HEK293T (cell line): ENCODE measurements around the gene CHST15.

ENCODE experiments used
- CTCF ChIA-PET: fragments of 350-600 bp; formaldehyde crosslinking; extraction: SDS; loops from one replicate; lab custom pipeline; 2021; ENCODE audit warnings: antibody characterized with exemption, inconsistent platforms; lab: Yijun Ruan, JAX
- POLR2A ChIA-PET: fragments of 350-600 bp; formaldehyde crosslinking; extraction: SDS; loops from one replicate; lab custom pipeline; 2020; ENCODE audit warnings: antibody characterized with exemption, inconsistent platforms; lab: Yijun Ruan, JAX
- DNase-seq: peaks from one replicate; pipeline ENCODE4 v3.0.0; 2012; ENCODE audit warnings: mixed read lengths; ENCODE audit errors: extremely low spot score
- ARNT ChIP-seq: fragments of 450-650 bp; IDR thresholded peaks from 2 replicates; pipeline ENCODE4 v1.6.1; 2017; ENCODE audit warnings: mild to moderate bottlenecking
- BHLHE40 ChIP-seq: fragments of 450-650 bp; IDR thresholded peaks from 2 replicates; pipeline ENCODE4 v1.6.1; 2016; ENCODE audit warnings: mild to moderate bottlenecking, moderate library complexity, borderline replicate concordance
- CTBP1 ChIP-seq: fragments of 450-650 bp; IDR thresholded peaks from 2 replicates; pipeline ENCODE4 v1.6.1; 2016; ENCODE audit warnings: borderline replicate concordance
- ELF4 ChIP-seq: fragments of 450-650 bp; IDR thresholded peaks from 2 replicates; pipeline ENCODE4 v1.6.1; 2017; ENCODE audit warnings: antibody characterized with exemption
- FOXA1 ChIP-seq: fragments of 450-650 bp; IDR thresholded peaks from 2 replicates; pipeline ENCODE4 v1.6.1; 2016; ENCODE audit warnings: mild to moderate bottlenecking
- FOXK2 ChIP-seq: fragments of 450-650 bp; IDR thresholded peaks from 2 replicates; pipeline ENCODE4 v1.6.1; 2016; ENCODE audit warnings: mild to moderate bottlenecking
- FOXM1 ChIP-seq: fragments of 450-650 bp; IDR thresholded peaks from 2 replicates; pipeline ENCODE4 v1.6.1; 2017; ENCODE audit warnings: mild to moderate bottlenecking, borderline replicate concordance
- HDGF ChIP-seq: fragments of 450-650 bp; IDR thresholded peaks from 2 replicates; pipeline ENCODE4 v1.6.1; 2017; ENCODE audit warnings: antibody characterized with exemption, borderline replicate concordance
- L3MBTL2 ChIP-seq: fragments of 450-650 bp; conservative IDR thresholded peaks from 2 replicates; pipeline ENCODE4 v1.6.1; 2016; ENCODE audit warnings: mild to moderate bottlenecking
- LEF1 ChIP-seq: fragments of 450-650 bp; IDR thresholded peaks from 2 replicates; pipeline ENCODE4 v1.6.1; 2017; ENCODE audit warnings: mild to moderate bottlenecking, borderline replicate concordance
- NFRKB ChIP-seq: fragments of 450-650 bp; IDR thresholded peaks from 2 replicates; pipeline ENCODE4 v1.6.1; 2016; ENCODE audit warnings: mild to moderate bottlenecking, moderate library complexity
- PKNOX1 ChIP-seq: fragments of 450-650 bp; IDR thresholded peaks from 2 replicates; pipeline ENCODE4 v1.6.1; 2016
- SP1 ChIP-seq: fragments of 450-650 bp; IDR thresholded peaks from 2 replicates; pipeline ENCODE4 v1.6.1; 2017
- SUZ12 ChIP-seq: fragments of 450-650 bp; IDR thresholded peaks from 2 replicates; pipeline ENCODE4 v1.6.1; 2016; ENCODE audit warnings: mild to moderate bottlenecking
- TARDBP ChIP-seq: fragments of 450-650 bp; IDR thresholded peaks from 2 replicates; pipeline ENCODE4 v1.6.1; 2016
- ZNF384 ChIP-seq: fragments of 450-650 bp; IDR thresholded peaks from 2 replicates; pipeline ENCODE4 v1.6.1; 2016

Gene CHST15

DNA sequence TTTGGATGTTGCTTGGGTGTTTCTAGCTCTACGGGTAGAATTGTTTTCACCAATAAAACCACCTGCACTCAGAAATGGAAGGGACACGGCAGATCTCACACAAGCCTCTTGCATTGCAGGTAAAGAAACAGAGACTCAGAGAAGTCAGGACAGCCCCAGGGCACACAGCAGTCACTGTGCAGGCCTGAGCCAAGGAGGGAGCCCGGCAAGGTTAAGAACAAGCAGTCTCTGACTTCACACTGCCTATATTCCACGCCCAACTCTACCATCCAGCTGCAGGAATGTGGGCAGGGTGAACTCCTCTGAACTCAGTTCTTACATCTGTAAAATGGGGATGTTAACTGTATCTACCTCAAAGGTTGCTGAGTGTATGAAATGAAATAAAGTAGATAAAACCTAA is 15.4 kb downstream of the CHST15 start:
- ChIA-PET CTCF (no interaction called here), POLR2A (interaction anchor here (2.0 kb wide), 1 partner anchor 12 kb away, joined by 7 read pairs; no protein-coding TSS in a partner anchor)
- no peak for DNase-seq
- TF ChIP-seq SP1 = no peak
- no peak for TF ChIP-seq SUZ12
- TF ChIP-seq TARDBP = no peak
- no peak for TF ChIP-seq FOXM1
- TF ChIP-seq CTBP1 = no peak

DNA sequence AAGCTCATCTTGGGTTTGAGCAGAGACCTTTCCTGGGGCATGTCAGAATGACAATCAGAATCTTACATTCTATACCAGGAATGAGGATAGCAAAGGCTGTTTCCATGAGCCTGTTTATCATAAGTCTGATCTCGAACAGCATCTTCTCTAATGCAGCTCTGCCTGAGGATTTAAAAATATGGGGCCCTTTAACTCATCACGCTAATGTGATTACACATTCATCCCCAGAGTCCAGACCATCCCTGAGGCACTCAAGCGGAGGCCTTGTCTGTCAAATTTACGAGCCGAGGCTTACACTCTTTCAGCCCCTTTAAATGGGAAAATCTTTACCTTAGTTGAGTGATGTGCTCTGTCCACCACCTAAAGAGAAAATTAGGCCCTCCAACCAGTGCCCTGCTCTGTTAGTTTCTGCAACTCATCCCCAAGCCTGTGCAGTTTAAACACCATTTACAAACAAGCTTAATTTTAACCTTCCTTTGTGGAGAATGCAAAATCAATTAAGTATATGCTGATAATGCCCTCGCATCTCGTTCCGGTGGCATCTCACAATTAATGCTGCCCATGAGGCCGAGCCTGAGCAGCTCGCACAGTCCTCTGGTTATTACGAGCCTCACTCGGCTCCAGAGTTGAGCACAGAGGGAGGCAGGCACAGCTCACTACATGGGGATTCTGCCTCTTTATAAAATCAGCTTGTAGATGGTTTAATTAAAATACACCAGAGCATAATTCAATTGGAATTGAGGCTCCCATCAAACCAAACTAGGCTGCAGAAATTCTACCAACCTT is 16.0 kb downstream of the CHST15 start:
- CTCF ChIA-PET = interaction anchor here (0.6 to 0.7 kb wide), 2 partner anchors 25 to 48 kb away, joined by 3 read pairs; no protein-coding TSS in a partner anchor
- TF ChIP-seq ZNF384 = no peak
- TF ChIP-seq FOXK2 = no peak
- no peak for TF ChIP-seq SP1
- TF ChIP-seq ELF4 = no peak
- no peak for TF ChIP-seq HDGF
- no peak for TF ChIP-seq ARNT
- TF ChIP-seq PKNOX1 = peak; percentile 97
- no peak for TF ChIP-seq FOXM1
- TF ChIP-seq FOXA1 = no peak
- DNase-seq = peak; percentile 36
- POLR2A ChIA-PET = interaction anchor here (0.8 to 2.0 kb wide), 2 partner anchors 12 to 15 kb away, joined by 3 to 7 read pairs; no protein-coding TSS in a partner anchor

DNA sequence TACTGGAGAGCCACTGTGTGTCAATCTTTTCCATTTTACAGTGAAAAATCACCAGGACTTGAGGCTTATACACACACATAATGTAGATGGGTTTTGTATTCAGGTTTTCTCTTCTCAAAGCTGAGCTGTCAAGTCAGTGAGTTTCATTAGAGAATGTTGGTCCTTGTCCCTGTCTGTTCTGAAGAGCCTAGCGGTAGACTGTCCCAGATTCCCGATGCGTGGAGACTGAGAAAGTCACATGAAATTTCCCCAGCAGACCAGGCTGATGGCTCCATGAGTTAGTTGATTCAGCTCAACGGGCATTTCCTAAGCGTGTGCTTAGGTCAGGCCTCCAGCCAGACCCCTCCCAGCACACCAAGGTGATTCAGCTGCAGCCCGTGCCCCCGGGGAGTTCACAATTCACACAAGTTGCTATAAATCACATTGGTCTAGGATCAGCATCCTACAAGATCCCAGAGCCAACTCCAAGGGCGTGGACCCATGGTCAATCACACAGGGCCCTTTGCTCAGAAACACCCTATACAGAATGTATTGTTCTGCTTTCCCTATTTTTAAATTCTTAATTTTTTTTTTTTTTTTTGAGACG is 17.2 kb downstream of the CHST15 start:
- no peak for DNase-seq
- POLR2A ChIA-PET = interaction anchor here (2.0 kb wide), 1 partner anchor 14 kb away, joined by 7 read pairs; no protein-coding TSS in a partner anchor
- CTCF ChIA-PET = interaction anchor here (1.0 kb wide), 1 partner anchor 10 kb away, joined by 4 read pairs; no protein-coding TSS in a partner anchor
- TF ChIP-seq CTBP1 (no peak), ELF4 (no peak), SP1 (no peak), HDGF (no peak), PKNOX1 (no peak), LEF1 (no peak)

DNA sequence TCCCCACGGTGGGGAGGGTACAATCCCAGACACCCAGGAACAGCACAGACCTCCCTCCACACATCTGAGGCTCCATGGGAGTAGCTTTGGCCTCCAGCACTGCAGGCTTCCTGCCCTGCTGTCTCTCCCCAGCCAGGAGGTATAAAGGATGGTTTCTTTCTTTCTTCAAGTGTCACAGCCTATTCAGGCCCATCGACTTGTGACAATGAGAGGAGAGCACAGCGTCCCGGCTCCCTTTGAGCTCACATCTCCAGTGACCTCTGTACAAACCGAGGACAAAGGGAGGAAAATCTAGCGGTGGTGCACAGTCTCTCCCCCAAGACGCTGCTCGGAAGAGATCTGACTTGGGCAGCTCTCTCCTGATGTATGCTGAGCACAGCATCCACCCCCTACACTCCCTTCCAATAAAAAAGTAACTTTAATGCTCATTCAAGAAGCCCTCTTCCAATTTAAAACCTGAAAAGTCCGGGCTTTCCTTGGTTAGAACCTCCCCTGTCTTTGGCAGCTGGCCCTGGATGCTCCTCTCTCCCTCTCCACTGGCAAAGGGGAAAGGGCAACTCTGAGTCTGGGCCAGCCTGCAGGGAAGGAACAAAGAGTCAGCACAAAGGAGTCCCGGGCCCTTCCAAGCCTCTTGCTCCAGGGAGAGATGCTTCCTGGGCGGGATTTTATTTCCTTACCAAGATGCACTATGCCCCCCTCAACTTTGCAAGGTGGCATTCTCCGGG is 18.0 kb downstream of the CHST15 start:
- ChIA-PET CTCF (no interaction called here), POLR2A (interaction anchor here (0.9 to 1.5 kb wide), 2 partner anchors 9 to 15 kb away, joined by 3 read pairs; no protein-coding TSS in a partner anchor)
- no peak for TF ChIP-seq ARNT
- no peak for TF ChIP-seq FOXK2
- no peak for TF ChIP-seq NFRKB
- no peak for TF ChIP-seq FOXA1
- no peak for TF ChIP-seq SP1
- no peak for TF ChIP-seq HDGF
- no peak for TF ChIP-seq PKNOX1
- TF ChIP-seq ZNF384 = no peak
- TF ChIP-seq SUZ12 = no peak
- no peak for TF ChIP-seq FOXM1
- no peak for TF ChIP-seq BHLHE40
- no peak for TF ChIP-seq CTBP1
- TF ChIP-seq L3MBTL2 = no peak
- TF ChIP-seq LEF1 = no peak
- TF ChIP-seq ELF4 = no peak
- no peak for TF ChIP-seq TARDBP
- DNase-seq = no peak

DNA sequence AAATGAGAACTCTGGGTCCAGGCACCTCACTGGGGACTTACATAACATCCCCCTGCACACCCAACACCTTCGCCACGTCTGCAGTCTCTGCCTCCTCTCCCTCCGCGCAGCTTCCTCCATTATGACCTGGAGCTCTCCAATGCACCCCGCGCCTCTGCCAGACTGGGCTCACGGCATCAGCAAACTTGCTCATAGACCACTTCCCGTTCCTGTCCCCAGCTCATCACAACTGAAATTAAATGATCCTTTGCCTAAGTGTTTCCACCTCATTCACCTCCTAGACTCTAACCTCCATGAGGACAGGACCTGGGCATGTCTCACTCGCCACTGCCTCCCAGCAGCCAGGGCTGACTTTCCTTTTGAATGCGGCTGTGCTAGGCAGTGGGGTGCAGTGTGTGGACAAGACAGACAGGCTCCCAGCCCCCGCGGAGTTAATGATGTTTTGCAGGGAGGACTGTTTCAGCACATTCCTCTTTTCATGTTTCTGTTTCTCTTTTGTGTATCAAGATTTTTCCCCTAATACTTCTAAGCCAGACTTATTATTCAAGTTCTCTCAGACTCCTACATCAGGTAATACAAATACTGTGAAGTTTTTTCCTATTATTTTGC is 18.8 kb downstream of the CHST15 start:
- POLR2A ChIA-PET = interaction anchor here (0.9 to 1.5 kb wide), 2 partner anchors 10 to 16 kb away, joined by 3 read pairs; no protein-coding TSS in a partner anchor
- CTCF ChIA-PET = no interaction called here
- no peak for DNase-seq
- TF ChIP-seq FOXK2 = no peak
- TF ChIP-seq FOXA1 = no peak
- no peak for TF ChIP-seq ZNF384
- TF ChIP-seq NFRKB = no peak
- TF ChIP-seq PKNOX1 = no peak
- no peak for TF ChIP-seq SUZ12
